GM12872 (cell line): ENCODE measurements around the gene CDC42SE2.

ENCODE experiments used
- CTCF ChIP-seq: IDR thresholded peaks from 3 replicates; pipeline ENCODE4 v1.5.1; 2011; ENCODE audit warnings: low read depth, mild to moderate bottlenecking, low read length, moderate library complexity; ENCODE audit not compliant: insufficient read depth

Gene CDC42SE2

GRCh38 chr5:131381777-131382176 is 117.9 kb downstream of the CDC42SE2 start:
- no peak for TF ChIP-seq CTCF

- TF ChIP-seq CTCF = peak; percentile 79
Observed at GRCh38 chr5:131382407-131383395, 118.8 kb downstream of the CDC42SE2 start.

GRCh38 chr5:131384173-131384572 is 120.3 kb downstream of the CDC42SE2 start:
- TF ChIP-seq CTCF = no peak

GRCh38 chr5:131384616-131385214 is 120.9 kb downstream of the CDC42SE2 start:
- no peak for TF ChIP-seq CTCF

GRCh38 chr5:131386124-131386523 is 122.3 kb downstream of the CDC42SE2 start:
- no peak for TF ChIP-seq CTCF

GRCh38 chr5:131386779-131387178 is 122.9 kb downstream of the CDC42SE2 start:
- no peak for TF ChIP-seq CTCF

- no peak for TF ChIP-seq CTCF
Observed at GRCh38 chr5:131387255-131387654, 123.4 kb downstream of the CDC42SE2 start.
